HG03280 (cell line): ENCODE measurements around the gene RALGAPB.

Source experiments
- ATAC-seq: cut with Tn5 transposase; IDR thresholded peaks from one replicate; pipeline ENCODE4 v1.9.1; 2021; ENCODE audit warnings: mild to moderate bottlenecking, moderate library complexity; ENCODE audit not compliant: unreplicated experiment

RALGAPB gene

DNA sequence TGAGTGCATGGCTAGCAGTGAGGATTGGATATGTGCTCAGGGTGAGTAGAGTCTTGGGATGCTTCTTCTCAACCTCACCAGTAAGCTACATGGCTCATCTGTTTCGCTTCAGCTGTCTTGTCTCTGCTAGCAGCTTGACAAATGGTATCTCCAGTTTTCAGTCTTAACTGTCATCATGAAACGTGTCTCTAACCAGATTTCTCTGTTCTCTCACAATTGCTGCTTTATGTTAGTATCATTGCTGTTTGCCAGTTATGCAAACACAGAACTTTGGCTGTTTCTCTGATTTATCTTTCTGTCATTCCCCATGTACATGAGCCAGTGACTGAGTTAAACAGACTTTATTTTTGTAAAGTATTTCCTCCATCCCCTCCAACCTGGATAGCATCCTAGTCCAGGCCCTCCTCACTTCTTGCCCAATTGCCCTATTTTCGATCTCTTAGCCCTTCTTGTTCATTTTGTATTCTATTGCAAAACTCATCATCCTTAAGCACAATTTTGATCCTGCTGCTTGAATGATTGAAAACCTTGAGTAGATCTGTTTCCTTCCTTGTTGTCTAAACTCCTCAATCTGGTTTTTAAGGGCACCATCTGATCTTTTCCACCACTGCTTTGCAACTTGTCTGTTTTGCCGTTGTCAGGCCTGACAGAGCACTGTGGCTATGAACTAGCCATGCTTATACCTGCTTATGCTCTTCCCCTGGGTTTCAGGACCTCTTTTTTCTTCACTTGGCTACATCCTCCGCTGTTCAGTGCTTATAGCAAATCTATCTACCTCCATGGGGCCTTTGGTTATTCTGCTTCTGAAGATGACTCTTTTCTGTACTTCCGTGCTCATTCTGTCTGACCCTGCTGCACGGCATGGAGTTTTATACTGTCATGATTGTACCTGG lies 70.6 kb downstream of the RALGAPB start:
- no peak for ATAC-seq

GRCh38 chr20:38545771-38546170 lies 73.1 kb downstream of the RALGAPB start:
- ATAC-seq: no peak

GRCh38 chr20:38547288-38548085 lies 74.8 kb downstream of the RALGAPB start:
- ATAC-seq: no peak

- no peak for ATAC-seq
Measured at GRCh38 chr20:38548356-38549083, 75.9 kb downstream of the RALGAPB start.

DNA sequence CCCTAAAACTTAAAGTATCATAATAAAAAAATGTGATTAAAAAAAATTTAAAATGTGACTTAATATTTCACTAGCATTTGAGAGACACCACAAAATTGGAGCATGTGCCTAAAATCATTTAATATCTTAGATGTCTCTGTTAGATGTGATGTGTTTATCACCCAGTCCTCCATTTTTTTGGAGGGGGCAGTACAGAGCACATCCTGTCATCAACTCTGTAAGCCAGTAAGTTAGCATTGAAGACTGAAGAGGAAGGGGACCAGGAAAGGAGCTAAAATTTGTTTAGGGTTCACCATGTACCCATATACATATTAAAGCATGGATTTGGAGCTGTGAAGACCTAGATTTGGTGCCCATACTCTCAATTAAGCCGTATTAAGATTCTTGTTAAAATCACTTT lies 77.6 kb downstream of the RALGAPB start:
- no peak for ATAC-seq

- ATAC-seq: no peak
Measured at GRCh38 chr20:38551056-38551626, 78.5 kb downstream of the RALGAPB start.

DNA sequence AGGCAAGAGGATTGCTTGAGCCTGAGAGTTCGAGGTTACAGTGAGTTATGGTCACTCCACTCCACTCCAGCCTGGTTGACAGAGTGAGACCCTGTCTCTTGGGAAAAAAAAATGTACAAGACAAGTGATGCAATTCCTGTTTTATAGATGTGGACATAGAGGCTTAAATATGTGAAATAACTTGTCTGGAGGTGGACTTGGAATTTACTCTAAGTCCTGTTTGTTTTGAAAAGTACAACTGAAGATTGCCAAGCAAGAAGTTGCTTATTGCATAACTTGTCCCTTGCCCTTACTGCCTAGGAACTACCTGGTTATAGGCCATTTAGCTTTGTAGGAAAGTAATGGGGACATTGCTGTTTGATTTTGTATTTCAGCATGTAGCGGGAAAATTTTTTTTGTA lies 82.3 kb downstream of the RALGAPB start:
- no peak for ATAC-seq

GRCh38 chr20:38555395-38555794 lies 82.8 kb downstream of the RALGAPB start:
- ATAC-seq: no peak

- ATAC-seq: no peak
Measured at GRCh38 chr20:38557174-38557573, 84.5 kb downstream of the RALGAPB start.

GRCh38 chr20:38558596-38559360 lies 86.1 kb downstream of the RALGAPB start:
- ATAC-seq: no peak

DNA sequence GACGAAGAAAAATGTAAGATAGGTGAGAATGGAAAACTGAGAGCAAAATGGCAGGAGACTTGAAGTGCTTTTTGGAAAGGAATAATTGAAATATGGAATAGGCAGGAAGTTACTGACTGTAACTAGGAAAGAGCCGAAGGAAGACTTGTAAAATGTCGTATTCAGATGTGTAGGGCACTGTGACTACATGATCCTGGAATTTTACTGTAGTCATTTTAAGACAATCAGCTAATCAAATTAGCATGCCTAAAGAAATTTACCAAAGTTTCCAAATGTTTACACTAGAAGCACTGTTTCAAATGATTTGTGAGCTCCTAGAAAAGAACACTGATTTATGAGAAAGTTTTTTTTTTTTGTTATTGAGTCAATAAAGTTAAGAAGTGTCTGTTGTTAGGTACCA lies 87.1 kb downstream of the RALGAPB start:
- ATAC-seq: no peak

- ATAC-seq: no peak
Measured at GRCh38 chr20:38563802-38564431, 91.3 kb downstream of the RALGAPB start.

- ATAC-seq: no peak
Measured at GRCh38 chr20:38564680-38565079, 92.0 kb downstream of the RALGAPB start.

DNA sequence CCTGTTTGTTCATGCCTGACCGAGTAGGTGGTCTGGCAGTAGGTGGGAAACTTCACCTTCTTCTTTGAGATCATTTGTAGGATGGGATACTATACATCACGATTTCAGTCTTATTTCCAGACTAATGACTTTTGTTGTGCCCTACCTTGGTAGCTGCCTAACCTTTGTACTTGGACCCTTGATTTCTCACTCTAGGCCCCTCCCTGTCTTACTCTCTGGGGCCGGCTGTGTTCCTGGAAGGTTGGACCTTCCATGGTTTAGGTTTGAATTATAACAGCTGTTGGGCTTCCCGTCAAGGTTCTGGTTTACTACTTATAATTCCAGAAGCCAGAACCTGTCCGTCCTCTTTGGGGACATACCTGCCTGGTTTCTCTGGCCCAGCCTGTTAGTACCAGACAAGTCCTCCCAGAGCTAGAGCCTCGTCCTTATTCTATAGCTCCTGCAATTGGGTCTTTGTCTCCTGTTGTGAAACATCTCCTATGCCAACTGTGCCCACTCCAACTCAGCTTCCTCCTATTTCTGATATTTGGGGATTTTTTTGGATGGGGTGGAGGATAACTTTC lies 93.5 kb downstream of the RALGAPB start:
- ATAC-seq: no peak

DNA sequence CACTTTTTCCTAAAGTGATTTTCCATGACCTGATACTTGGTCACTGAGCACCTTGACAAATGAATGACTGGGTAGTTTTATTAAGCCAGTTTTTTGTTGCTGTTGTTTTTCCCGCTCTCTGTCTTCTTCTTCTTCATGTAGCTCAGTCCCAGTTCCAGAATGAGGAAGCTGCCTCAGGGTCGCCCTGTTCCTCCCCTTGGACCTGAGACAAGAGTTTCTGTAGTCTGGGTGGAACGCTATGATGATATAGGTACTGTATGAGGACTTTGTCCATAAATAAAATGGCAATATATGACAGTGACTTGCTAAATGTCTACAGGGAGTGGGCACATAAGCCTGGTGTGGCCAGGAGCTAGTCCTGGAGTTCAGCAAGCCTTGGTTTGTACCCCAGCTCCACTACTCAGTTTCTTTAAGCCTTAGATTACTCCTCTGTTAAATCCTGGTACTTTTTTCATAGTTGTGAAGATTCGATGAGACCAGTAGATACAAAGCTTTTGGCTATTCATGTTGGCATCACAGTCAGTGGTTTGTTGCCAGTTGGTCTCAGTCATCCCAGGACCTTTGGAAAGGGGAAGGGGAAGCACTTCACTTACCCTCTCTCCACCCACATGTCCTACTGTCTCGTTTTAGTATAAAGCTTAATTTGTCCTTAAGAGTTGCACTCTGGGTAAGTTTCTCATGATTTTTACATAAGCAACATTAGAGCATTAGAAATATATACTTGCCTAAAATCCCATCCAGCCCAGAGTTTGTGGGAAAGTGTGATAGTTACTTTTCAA lies 97.3 kb downstream of the RALGAPB start:
- ATAC-seq: no peak

DNA sequence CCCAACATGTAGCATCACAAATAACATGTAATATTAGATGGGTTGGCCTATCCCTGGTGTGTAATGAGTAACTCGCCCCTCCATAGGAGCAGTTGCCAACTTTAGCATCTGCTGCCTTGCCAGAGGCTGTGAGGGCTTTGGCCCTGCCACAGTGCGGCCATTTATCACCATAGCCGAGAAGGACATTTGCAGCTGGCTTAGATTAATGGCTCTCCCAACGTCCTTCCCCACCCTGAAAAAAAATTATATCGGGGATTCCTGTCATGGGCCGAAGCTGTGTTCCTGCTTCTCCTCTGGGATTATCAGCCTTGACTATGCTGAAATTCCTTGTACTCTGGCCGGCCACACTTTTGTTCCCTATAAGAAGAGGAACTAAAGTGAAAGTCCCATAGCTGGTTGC lies 100.8 kb downstream of the RALGAPB start:
- no peak for ATAC-seq

GRCh38 chr20:38579219-38579910 lies 106.7 kb downstream of the RALGAPB start:
- ATAC-seq: no peak

GRCh38 chr20:38579921-38580320 lies 107.3 kb downstream of the RALGAPB start:
- no peak for ATAC-seq
